ENCODE results near the gene ZFYVE9.

DNA sequence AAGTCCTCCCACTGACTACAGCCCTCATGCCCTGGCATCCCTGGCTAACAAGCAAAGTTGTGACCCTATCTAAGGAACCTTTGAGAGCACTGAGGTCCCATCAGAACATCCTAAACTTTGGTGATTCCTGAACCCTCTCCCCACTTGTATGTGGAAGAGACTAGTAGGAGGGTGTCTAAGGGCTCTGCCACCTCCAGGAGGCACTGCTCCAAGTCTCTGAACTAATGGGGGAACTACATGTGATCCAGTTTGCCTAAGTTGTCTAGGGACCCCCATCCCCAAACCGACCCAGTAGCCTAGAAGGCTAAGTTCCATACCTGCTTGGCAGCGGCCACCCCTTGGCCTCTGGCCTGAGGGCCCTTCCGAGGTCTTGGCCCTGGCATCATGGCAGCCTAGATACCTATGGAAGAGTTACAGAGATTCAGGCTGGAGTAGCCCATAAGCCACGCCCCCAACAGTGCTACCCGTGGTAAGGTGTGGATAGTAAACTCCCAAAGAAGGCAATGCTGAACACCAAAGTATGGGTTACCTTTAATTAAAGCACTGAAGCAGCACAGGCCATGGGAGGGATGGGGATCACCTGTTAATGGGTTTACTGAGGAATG, 222.4 kb downstream of the ZFYVE9 start:
- TF ChIP-seq, protein P1, sequence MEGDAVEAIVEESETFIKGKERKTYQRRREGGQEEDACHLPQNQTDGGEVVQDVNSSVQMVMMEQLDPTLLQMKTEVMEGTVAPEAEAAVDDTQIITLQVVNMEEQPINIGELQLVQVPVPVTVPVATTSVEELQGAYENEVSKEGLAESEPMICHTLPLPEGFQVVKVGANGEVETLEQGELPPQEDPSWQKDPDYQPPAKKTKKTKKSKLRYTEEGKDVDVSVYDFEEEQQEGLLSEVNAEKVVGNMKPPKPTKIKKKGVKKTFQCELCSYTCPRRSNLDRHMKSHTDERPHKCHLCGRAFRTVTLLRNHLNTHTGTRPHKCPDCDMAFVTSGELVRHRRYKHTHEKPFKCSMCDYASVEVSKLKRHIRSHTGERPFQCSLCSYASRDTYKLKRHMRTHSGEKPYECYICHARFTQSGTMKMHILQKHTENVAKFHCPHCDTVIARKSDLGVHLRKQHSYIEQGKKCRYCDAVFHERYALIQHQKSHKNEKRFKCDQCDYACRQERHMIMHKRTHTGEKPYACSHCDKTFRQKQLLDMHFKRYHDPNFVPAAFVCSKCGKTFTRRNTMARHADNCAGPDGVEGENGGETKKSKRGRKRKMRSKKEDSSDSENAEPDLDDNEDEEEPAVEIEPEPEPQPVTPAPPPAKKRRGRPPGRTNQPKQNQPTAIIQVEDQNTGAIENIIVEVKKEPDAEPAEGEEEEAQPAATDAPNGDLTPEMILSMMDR (IDR thresholded peaks at IDR 0.05): no peak
- no peak for TF ChIP-seq POLR2A (IDR thresholded peaks at IDR 0.05)

Data from adrenal gland (tissue), 5 donors.